Left ventricle myocardium inferior (tissue), 1 donor: ENCODE results near the gene COL26A1. TPM values are rescaled to one million over a fixed set of nuclear protein-coding genes. Genes with fewer than 3 reads are reported as not detected.
"Not testable (repeated sequence)": the region's sequence is repeated elsewhere in the genome, so short reads cannot be mapped to it uniquely, and the experiment has no call there.

Experiments used
- DNase-seq: peaks from one replicate; pipeline ENCODE4 v3.0.0-alpha.2; 2020
- H3K27ac ChIP-seq: fragments of 200-600 bp; replicated peaks from 2 replicates; pipeline ENCODE4 v1.8.0; 2021
- H3K27me3 ChIP-seq: fragments of 200-600 bp; 2 replicates; pipeline ENCODE4 v1.8.0; 2021; ENCODE audit warnings: low read depth
- H3K36me3 ChIP-seq: fragments of 200-600 bp; 2 replicates; pipeline ENCODE4 v1.8.0; 2021
- H3K4me1 ChIP-seq: fragments of 200-600 bp; 2 replicates; pipeline ENCODE4 v1.8.0; 2021
- H3K4me3 ChIP-seq: fragments of 200-600 bp; 2 replicates; pipeline ENCODE4 v1.8.0; 2021; ENCODE audit warnings: mild to moderate bottlenecking, moderate library complexity
- H3K9me3 ChIP-seq: fragments of 200-600 bp; replicated peaks from 2 replicates; pipeline ENCODE4 v1.8.0; 2021
- CTCF ChIP-seq: fragments of 200-600 bp; IDR thresholded peaks from 2 replicates; pipeline ENCODE4 v1.8.0; 2021; ENCODE audit warnings: antibody characterized with exemption, mild to moderate bottlenecking, borderline replicate concordance
- intact Hi-C: fragments of 100-400 bp; cut with micrococcal nuclease; formaldehyde crosslinking; loops from one replicate; pipeline ENCODE4 v1.11.0; 2022
- total RNA-seq: library from RNA; stranded (reverse); fragmentation: NEBNext Ultra II Directional; extraction: Animal tissue kit (Norgen Biotek cat#: 25700); gene quantifications from one replicate; pipeline ENCODE4 v1.2.1, GENCODE V29; 2021
- donor health status: DM: no; HTN: yes; CAD: no; lungs with severe emphysema.

COL26A1 gene
- total RNA-seq, 1 donor from 2014 or later: not detected

- H3K36me3 ChIP-seq: no peaks in the 10 kb centered on the region
- intact Hi-C loops: no loop called here
- no peak for DNase-seq
- H3K4me3 ChIP-seq: no peak overlapping the region
- H3K27ac ChIP-seq: no peak overlapping the region
- no peaks in the 10 kb centered on the region for H3K9me3 ChIP-seq
- H3K27me3 ChIP-seq: peaks cover 73% of the 10 kb centered on the region
- H3K4me1 ChIP-seq: peaks cover 5% of the 10 kb centered on the region
- TF ChIP-seq CTCF: no peak
Observed at GRCh38 chr7:101559586-101559985, 196.9 kb downstream of the COL26A1 start.

GRCh38 chr7:101560021-101560420 is 197.3 kb downstream of the COL26A1 start:
- H3K4me1 ChIP-seq, intact Hi-C loops, H3K27ac ChIP-seq, H3K9me3 ChIP-seq, H3K36me3 ChIP-seq, DNase-seq, H3K4me3 ChIP-seq: not testable (repeated sequence)
- peaks cover 72% of the 10 kb centered on the region for H3K27me3 ChIP-seq

DNA sequence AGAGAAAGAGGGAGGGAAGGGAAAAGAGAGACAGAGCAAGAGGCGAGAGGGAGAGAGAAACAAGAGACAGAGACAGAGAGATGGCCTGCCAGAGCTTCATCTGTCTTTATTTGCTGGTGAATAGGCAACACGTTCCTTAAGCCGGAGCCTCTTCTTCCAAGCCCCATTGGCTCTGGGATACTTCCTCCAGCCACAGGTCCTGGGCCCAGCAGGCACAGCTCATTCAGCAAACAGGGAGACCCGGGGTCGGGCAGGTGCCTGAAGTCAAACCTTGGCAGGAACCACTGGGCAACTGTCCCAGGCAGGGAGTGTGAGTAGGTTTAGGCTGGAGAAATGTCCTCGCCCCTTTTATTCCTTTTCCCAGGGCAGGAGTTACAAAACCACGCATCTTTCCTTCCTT is 198.2 kb downstream of the COL26A1 start:
- intact Hi-C loops: no loop called here
- DNase-seq: no peak

GRCh38 chr7:101561293-101561692 is 198.6 kb downstream of the COL26A1 start:
- DNase-seq, intact Hi-C loops, H3K9me3 ChIP-seq, H3K27ac ChIP-seq, H3K4me3 ChIP-seq, H3K4me1 ChIP-seq, H3K36me3 ChIP-seq: not testable (repeated sequence)
- H3K27me3 ChIP-seq: peaks cover 71% of the 10 kb centered on the region

More for the DNA sequence above, 198.2 kb downstream of the COL26A1 start:
- H3K9me3 ChIP-seq: no peaks in the 10 kb centered on the region
- H3K27me3 ChIP-seq: peaks cover 71% of the 10 kb centered on the region
- H3K36me3 ChIP-seq: no peaks in the 10 kb centered on the region
- no peak for TF ChIP-seq CTCF
- H3K4me3 ChIP-seq: no peak overlapping the region
- peaks cover 5% of the 10 kb centered on the region for H3K4me1 ChIP-seq
- H3K27ac ChIP-seq: no peak overlapping the region

DNA sequence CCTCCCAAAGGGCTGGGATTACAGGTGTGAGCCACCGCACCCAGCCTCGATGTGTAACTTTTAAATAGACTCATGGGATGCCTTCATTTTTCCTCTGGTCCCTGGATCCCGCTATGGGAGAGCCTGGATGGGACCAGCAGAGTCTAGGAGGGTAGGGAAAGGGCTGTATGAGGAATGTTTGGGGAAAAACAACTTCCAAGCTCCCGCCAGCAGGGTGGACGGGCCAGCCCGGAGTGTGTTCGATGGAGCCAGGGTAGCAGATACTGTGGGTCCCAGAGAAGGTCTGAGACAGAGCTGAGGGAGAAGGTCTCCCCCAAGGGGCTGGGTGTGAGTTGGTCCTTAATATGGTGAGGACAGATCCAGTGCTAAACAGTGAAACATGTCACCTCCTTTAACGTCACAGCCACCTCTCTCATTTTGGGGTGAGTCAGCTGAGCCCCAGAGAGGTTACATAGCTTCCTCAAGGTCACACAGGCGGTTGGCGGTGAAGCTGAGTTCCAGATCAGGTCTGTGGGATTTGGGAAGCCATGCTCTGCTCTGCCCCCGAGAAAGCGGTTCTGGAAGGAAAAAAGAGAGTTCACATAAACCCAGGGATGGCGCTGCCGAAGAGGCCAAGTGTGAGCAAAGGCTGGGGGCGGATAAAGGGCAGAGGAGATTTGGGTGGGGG is 200.0 kb downstream of the COL26A1 start:
- intact Hi-C loops: no loop called here
- TF ChIP-seq CTCF: no peak
- no peaks in the 10 kb centered on the region for H3K9me3 ChIP-seq
- H3K4me3 ChIP-seq: no peak overlapping the region
- H3K27ac ChIP-seq: no peak overlapping the region
- H3K36me3 ChIP-seq: no peaks in the 10 kb centered on the region
- peaks cover 5% of the 10 kb centered on the region for H3K4me1 ChIP-seq
- DNase-seq: no peak
- peaks cover 79% of the 10 kb centered on the region for H3K27me3 ChIP-seq

- H3K27me3 ChIP-seq: peaks cover 79% of the 10 kb centered on the region
- no peak overlapping the region for H3K27ac ChIP-seq
- no peak overlapping the region for H3K4me3 ChIP-seq
- peaks cover 5% of the 10 kb centered on the region for H3K4me1 ChIP-seq
- no peak for TF ChIP-seq CTCF
- DNase-seq: no peak
- H3K36me3 ChIP-seq: no peaks in the 10 kb centered on the region
- no peaks in the 10 kb centered on the region for H3K9me3 ChIP-seq
- intact Hi-C loops: no loop called here
Observed at GRCh38 chr7:101563198-101563901, 200.7 kb downstream of the COL26A1 start.
